SU-DHL-6 (cell line): ENCODE results near the gene ADAMTS14.

ENCODE experiments used
- H2AFZ ChIP-seq: fragments of 200-600 bp; sonication (generic); 2 replicates; pipeline ENCODE4 v1.6.1; 2014; ENCODE audit warnings: low read depth, mild to moderate bottlenecking, moderate library complexity, mixed read lengths, antibody characterized with exemption, low read length; ENCODE audit not compliant: severe bottlenecking
- H3F3A ChIP-seq: fragments of 200-600 bp; shearing (Covaris generic); 2 replicates; pipeline ENCODE4 v1.6.0; 2016; ENCODE audit warnings: antibody characterized with exemption, mild to moderate bottlenecking; ENCODE audit not compliant: insufficient read depth
- H3K27ac ChIP-seq: fragments of 200-600 bp; sonication (generic); 2 replicates; pipeline ENCODE4 v1.5.1; 2016; ENCODE audit warnings: low read depth, mild to moderate bottlenecking, low read length, moderate library complexity, mixed read lengths
- H3K27me3 ChIP-seq: fragments of 200-600 bp; sonication (generic), shearing (Covaris generic); 2 replicates; pipeline ENCODE4 v1.6.0; 2014; ENCODE audit warnings: mild to moderate bottlenecking, low read length
- H3K36me3 ChIP-seq: fragments of 200-600 bp; sonication (generic); 2 replicates; pipeline ENCODE4 v1.6.1; 2014; ENCODE audit warnings: mild to moderate bottlenecking, low read length, mixed read lengths
- H3K4me2 ChIP-seq: fragments of 300-600, 200-600 bp; shearing (Covaris generic), sonication (generic); 2 replicates; pipeline ENCODE4 v1.6.0; 2014; ENCODE audit warnings: low read length, low read depth, mild to moderate bottlenecking; ENCODE audit not compliant: poor library complexity, severe bottlenecking
- H3K4me3 ChIP-seq: fragments of 200-600 bp; sonication (generic); 2 replicates; pipeline ENCODE4 v1.5.1; 2014; ENCODE audit warnings: antibody characterized with exemption, low read length, mild to moderate bottlenecking, mixed read lengths; ENCODE audit not compliant: insufficient read depth, poor library complexity, severe bottlenecking
- H3K79me2 ChIP-seq: fragments of 200-600 bp; sonication (generic); 2 replicates; pipeline ENCODE4 v1.6.1; 2014; ENCODE audit warnings: mild to moderate bottlenecking, low read length, moderate library complexity; ENCODE audit not compliant: insufficient read depth
- H3K9ac ChIP-seq: fragments of 200-600 bp; sonication (generic); 2 replicates; pipeline ENCODE4 v1.7.0; 2014; ENCODE audit warnings: mild to moderate bottlenecking, low read length
- H3K9me2 ChIP-seq: fragments of 200-600 bp; sonication (generic); replicated peaks from 2 replicates; pipeline ENCODE4 v1.6.1; 2014; ENCODE audit warnings: low read length; ENCODE audit not compliant: insufficient read depth
- H3K9me3 ChIP-seq: fragments of 200-600 bp; sonication (generic); 2 replicates; pipeline ENCODE4 v1.6.1; 2014; ENCODE audit warnings: low read length, mixed read lengths; ENCODE audit not compliant: insufficient read depth
- H4K20me1 ChIP-seq: fragments of 200-600 bp; sonication (generic); 2 replicates; pipeline ENCODE4 v1.6.1; 2014; ENCODE audit warnings: low read depth, mild to moderate bottlenecking, antibody characterized with exemption, low read length, moderate library complexity, mixed read lengths
- EZH2phosphoT487 ChIP-seq: fragments of 200-600 bp; sonication (generic), shearing (Covaris generic); conservative IDR thresholded peaks from 2 replicates; pipeline ENCODE4 v1.6.1; 2018; ENCODE audit warnings: mild to moderate bottlenecking, antibody characterized with exemption, low read length, moderate library complexity, mixed read lengths
- TF ChIP-seq, protein P1 (sequence below): fragments of 200-600 bp; sonication (generic); IDR thresholded peaks from one replicate; pipeline ENCODE4 v1.5.1; 2017; ENCODE audit warnings: antibody characterized with exemption, mild to moderate bottlenecking, low read length, moderate library complexity; ENCODE audit not compliant: insufficient read depth, poor library complexity, severe bottlenecking

ADAMTS14 gene

GRCh38 chr10:70689661-70690060, 17.4 kb downstream of the ADAMTS14 start:
- Histone ChIP-seq H3K9me3 (no peaks in the 10 kb centered on the region), H4K20me1 (no peaks in the 10 kb centered on the region), H3K79me2 (no peaks in the 10 kb centered on the region), H3K27ac (no peak overlapping the region), H3K4me3 (no peak overlapping the region), H3K9me2 (no peaks in the 10 kb centered on the region), H3F3A (no peaks in the 10 kb centered on the region), H2AFZ (no peak overlapping the region), H3K4me2 (no peak overlapping the region), H3K9ac (no peak overlapping the region), H3K27me3 (no peaks in the 10 kb centered on the region), H3K36me3 (no peaks in the 10 kb centered on the region)
- no peak for TF ChIP-seq EZH2phosphoT487

DNA sequence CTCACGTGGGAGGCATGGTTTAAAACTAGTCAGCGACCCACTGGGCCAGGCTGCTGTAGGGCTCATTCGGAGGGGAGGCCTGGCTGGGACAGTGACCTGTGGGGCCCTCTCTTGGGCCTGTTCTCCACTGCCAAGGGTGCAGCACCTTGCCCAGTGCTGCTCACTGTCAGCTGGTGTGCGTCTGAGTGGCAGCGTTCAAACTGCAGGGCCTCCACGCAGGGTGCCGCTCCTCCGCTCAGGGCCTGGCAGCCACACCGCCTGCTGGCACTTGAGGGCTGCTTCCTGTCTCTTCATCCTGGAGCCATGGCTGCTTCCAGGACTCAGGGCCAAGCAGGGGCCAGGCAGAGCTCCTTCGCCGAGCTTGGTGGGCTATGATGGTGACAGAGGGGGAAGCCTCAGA, 18.3 kb downstream of the ADAMTS14 start:
- Histone ChIP-seq H3K36me3 (no peaks in the 10 kb centered on the region), H3F3A (no peaks in the 10 kb centered on the region), H3K4me3 (no peak overlapping the region), H3K9me2 (no peaks in the 10 kb centered on the region), H3K9me3 (no peaks in the 10 kb centered on the region), H3K4me2 (no peak overlapping the region), H2AFZ (no peak overlapping the region), H3K79me2 (no peaks in the 10 kb centered on the region), H3K27ac (no peak overlapping the region), H3K9ac (no peak overlapping the region), H4K20me1 (no peaks in the 10 kb centered on the region), H3K27me3 (no peaks in the 10 kb centered on the region)
- TF ChIP-seq, protein P1, sequence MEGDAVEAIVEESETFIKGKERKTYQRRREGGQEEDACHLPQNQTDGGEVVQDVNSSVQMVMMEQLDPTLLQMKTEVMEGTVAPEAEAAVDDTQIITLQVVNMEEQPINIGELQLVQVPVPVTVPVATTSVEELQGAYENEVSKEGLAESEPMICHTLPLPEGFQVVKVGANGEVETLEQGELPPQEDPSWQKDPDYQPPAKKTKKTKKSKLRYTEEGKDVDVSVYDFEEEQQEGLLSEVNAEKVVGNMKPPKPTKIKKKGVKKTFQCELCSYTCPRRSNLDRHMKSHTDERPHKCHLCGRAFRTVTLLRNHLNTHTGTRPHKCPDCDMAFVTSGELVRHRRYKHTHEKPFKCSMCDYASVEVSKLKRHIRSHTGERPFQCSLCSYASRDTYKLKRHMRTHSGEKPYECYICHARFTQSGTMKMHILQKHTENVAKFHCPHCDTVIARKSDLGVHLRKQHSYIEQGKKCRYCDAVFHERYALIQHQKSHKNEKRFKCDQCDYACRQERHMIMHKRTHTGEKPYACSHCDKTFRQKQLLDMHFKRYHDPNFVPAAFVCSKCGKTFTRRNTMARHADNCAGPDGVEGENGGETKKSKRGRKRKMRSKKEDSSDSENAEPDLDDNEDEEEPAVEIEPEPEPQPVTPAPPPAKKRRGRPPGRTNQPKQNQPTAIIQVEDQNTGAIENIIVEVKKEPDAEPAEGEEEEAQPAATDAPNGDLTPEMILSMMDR: no peak
- no peak for TF ChIP-seq EZH2phosphoT487

- Histone ChIP-seq H3K4me2 (no peak overlapping the region), H2AFZ (no peak overlapping the region), H3K9me2 (no peaks in the 10 kb centered on the region), H3K9ac (no peak overlapping the region), H3K79me2 (no peaks in the 10 kb centered on the region), H3F3A (no peaks in the 10 kb centered on the region), H3K27ac (no peak overlapping the region), H3K36me3 (no peaks in the 10 kb centered on the region), H4K20me1 (no peaks in the 10 kb centered on the region), H3K9me3 (no peaks in the 10 kb centered on the region), H3K4me3 (no peak overlapping the region), H3K27me3 (no peaks in the 10 kb centered on the region)
- TF ChIP-seq EZH2phosphoT487: no peak
- TF ChIP-seq, protein P1: no peak
These were observed 19.3 kb downstream of the ADAMTS14 start for GRCh38 chr10:70691611-70692010.

GRCh38 chr10:70692043-70692603, 19.8 kb downstream of the ADAMTS14 start:
- H3K9me3 ChIP-seq: no peaks in the 10 kb centered on the region
- no peaks in the 10 kb centered on the region for H3K36me3 ChIP-seq
- H3K4me3 ChIP-seq: no peak overlapping the region
- no peak overlapping the region for H3K27ac ChIP-seq
- no peaks in the 10 kb centered on the region for H3F3A ChIP-seq
- TF ChIP-seq, protein P1: no peak
- no peak for TF ChIP-seq EZH2phosphoT487
- H3K9ac ChIP-seq: no peak overlapping the region
- no peaks in the 10 kb centered on the region for H3K27me3 ChIP-seq
- no peaks in the 10 kb centered on the region for H4K20me1 ChIP-seq
- H2AFZ ChIP-seq: no peak overlapping the region
- no peak overlapping the region for H3K4me2 ChIP-seq
- H3K9me2 ChIP-seq: no peaks in the 10 kb centered on the region
- no peaks in the 10 kb centered on the region for H3K79me2 ChIP-seq
